DOHH2 (cell line): ENCODE results near the gene STPG1.

Experiments used
- CTCF ChIP-seq: fragments of 200-600 bp; sonication (generic); IDR thresholded peaks from one replicate; pipeline ENCODE4 v1.5.1; 2014; ENCODE audit warnings: antibody characterized with exemption, mild to moderate bottlenecking, low read depth, low read length; ENCODE audit not compliant: poor library complexity, severe bottlenecking
- EZH2phosphoT487 ChIP-seq: fragments of 200-600 bp; sonication (generic); IDR thresholded peaks from 2 replicates; pipeline ENCODE4 v1.6.1; 2017; ENCODE audit warnings: borderline replicate concordance, mild to moderate bottlenecking, antibody characterized with exemption, low read length, moderate library complexity, mixed read lengths

GRCh38 chr1:24450857-24451397, 37.3 kb upstream of the STPG1 start:
- TF ChIP-seq CTCF: no peak
- no peak for TF ChIP-seq EZH2phosphoT487
